ENCODE data around the gene SBF1.

DNA sequence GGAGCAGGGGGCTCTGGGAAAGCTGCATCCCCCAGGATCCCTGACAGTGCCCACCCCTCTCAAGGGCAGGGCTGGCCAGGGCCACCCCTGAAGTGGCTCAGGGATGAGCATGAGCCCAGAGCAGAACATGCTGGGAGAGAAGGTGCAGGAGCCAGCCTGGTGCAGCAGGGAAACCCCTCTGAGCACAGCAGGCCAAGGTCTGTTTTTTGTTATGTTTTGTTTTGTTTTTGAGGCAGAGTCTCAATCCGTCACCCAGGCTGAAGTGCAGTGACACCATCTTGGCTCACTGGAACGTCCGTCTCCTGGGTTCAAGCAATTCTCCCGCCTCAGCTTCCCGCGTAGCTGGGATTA, 792 bp upstream of the SBF1 start:
- TF ChIP-seq, protein P1, sequence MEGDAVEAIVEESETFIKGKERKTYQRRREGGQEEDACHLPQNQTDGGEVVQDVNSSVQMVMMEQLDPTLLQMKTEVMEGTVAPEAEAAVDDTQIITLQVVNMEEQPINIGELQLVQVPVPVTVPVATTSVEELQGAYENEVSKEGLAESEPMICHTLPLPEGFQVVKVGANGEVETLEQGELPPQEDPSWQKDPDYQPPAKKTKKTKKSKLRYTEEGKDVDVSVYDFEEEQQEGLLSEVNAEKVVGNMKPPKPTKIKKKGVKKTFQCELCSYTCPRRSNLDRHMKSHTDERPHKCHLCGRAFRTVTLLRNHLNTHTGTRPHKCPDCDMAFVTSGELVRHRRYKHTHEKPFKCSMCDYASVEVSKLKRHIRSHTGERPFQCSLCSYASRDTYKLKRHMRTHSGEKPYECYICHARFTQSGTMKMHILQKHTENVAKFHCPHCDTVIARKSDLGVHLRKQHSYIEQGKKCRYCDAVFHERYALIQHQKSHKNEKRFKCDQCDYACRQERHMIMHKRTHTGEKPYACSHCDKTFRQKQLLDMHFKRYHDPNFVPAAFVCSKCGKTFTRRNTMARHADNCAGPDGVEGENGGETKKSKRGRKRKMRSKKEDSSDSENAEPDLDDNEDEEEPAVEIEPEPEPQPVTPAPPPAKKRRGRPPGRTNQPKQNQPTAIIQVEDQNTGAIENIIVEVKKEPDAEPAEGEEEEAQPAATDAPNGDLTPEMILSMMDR (conservative IDR thresholded peaks at IDR 0.05 in 1 of 2, IDR thresholded peaks at IDR 0.05 in 1 of 2; ENCODE audit: low read depth in 1 of 2, low read length in 2 of 2): no peak
- TF ChIP-seq EZH2 (IDR thresholded peaks at IDR 0.05; ENCODE audit: low read length, missing control alignments): no peak
